GM12891 (cell line): ENCODE measurements around the gene ADPGK.

Source experiments
- POLR2A ChIP-seq: IDR thresholded peaks from 2 replicates; pipeline ENCODE4 v1.6.1; 2011; ENCODE audit warnings: low read depth, low read length, control low read depth
- POLR2AphosphoS5 ChIP-seq: IDR thresholded peaks from 2 replicates; pipeline ENCODE4 v1.6.1; 2011; ENCODE audit warnings: low read depth, low read length, control low read depth
- SPI1 ChIP-seq: IDR thresholded peaks from 2 replicates; pipeline ENCODE4 v1.6.1; 2011; ENCODE audit warnings: low read depth, low read length, control low read depth

GRCh38 chr15:72758182-72758581 lies 25.4 kb downstream of the ADPGK start:
- TF ChIP-seq POLR2A (no peak), POLR2AphosphoS5 (no peak), SPI1 (no peak)
